GDM1 (cell line): ENCODE results near the gene APP.

ENCODE experiments used
- DNase-seq: peaks from one replicate; lab custom pipeline; 2025; lab: John Stamatoyannopoulos, UW

The APP gene

GRCh38 chr21:26127073-26127814, 43.3 kb downstream of the APP start:
- no peak for DNase-seq

- no peak for DNase-seq
Measured at GRCh38 chr21:26126168-26126553, 44.4 kb downstream of the APP start.

GRCh38 chr21:26125433-26126167, 45.0 kb downstream of the APP start:
- no peak for DNase-seq

- no peak for DNase-seq
Measured at GRCh38 chr21:26124896-26125295, 45.7 kb downstream of the APP start.

GRCh38 chr21:26124421-26124833, 46.1 kb downstream of the APP start:
- DNase-seq: no peak

GRCh38 chr21:26123012-26123411, 47.6 kb downstream of the APP start:
- no peak for DNase-seq

GRCh38 chr21:26120828-26121227, 49.7 kb downstream of the APP start:
- DNase-seq: no peak

- no peak for DNase-seq
Measured at GRCh38 chr21:26119906-26120305, 50.7 kb downstream of the APP start.

GRCh38 chr21:26118938-26119540, 51.5 kb downstream of the APP start:
- DNase-seq: no peak

GRCh38 chr21:26117972-26118367, 52.6 kb downstream of the APP start:
- DNase-seq: no peak

- no peak for DNase-seq
Measured at GRCh38 chr21:26117324-26117971, 53.1 kb downstream of the APP start.

- no peak for DNase-seq
Measured at GRCh38 chr21:26116456-26117011, 54.0 kb downstream of the APP start.

- no peak for DNase-seq
Measured at GRCh38 chr21:26115899-26116298, 54.7 kb downstream of the APP start.

GRCh38 chr21:26115305-26115704, 55.3 kb downstream of the APP start:
- DNase-seq: no peak

GRCh38 chr21:26112975-26113374, 57.6 kb downstream of the APP start:
- no peak for DNase-seq

- no peak for DNase-seq
Measured at GRCh38 chr21:26112127-26112742, 58.3 kb downstream of the APP start.

- no peak for DNase-seq
Measured at GRCh38 chr21:26110715-26111114, 59.9 kb downstream of the APP start.

GRCh38 chr21:26107429-26107828, 63.1 kb downstream of the APP start:
- no peak for DNase-seq

- no peak for DNase-seq
Measured at GRCh38 chr21:26106562-26106961, 64.0 kb downstream of the APP start.

GRCh38 chr21:26105819-26106218, 64.8 kb downstream of the APP start:
- no peak for DNase-seq

- DNase-seq: no peak
Measured at GRCh38 chr21:26100573-26100972, 70.0 kb downstream of the APP start.
